OCI-LY3 (cell line): ENCODE measurements around the gene TMEM218.

Source experiments
- H2AFZ ChIP-seq: fragments of 200-600, 300-600 bp; shearing (Covaris generic); 2 replicates; pipeline ENCODE4 v1.6.0; 2014; ENCODE audit warnings: antibody characterized with exemption, low read depth, low read length
- H3K27ac ChIP-seq: fragments of 200-600, 300-600 bp; sonication (generic); 2 replicates; pipeline ENCODE4 v1.5.1; 2014; ENCODE audit warnings: mild to moderate bottlenecking, low read length, moderate library complexity, mixed read lengths
- H3K27me3 ChIP-seq: fragments of 200-600, 300-600 bp; sonication (generic); 2 replicates; pipeline ENCODE4 v1.6.1; 2014; ENCODE audit warnings: low read depth, low read length, mixed read lengths
- H3K36me3 ChIP-seq: fragments of 200-600, 300-600 bp; sonication (generic); replicated peaks from 2 replicates; pipeline ENCODE3; 2014; ENCODE audit warnings: low read depth, low read length, mixed read lengths
- H3K4me1 ChIP-seq: fragments of 300-600, 200-600 bp; sonication (generic); 2 replicates; pipeline ENCODE4 v1.6.1; 2014; ENCODE audit warnings: low read length, mixed read lengths
- H3K4me2 ChIP-seq: fragments of 200-600, 300-600 bp; sonication (generic); 2 replicates; pipeline ENCODE4 v1.6.1; 2014; ENCODE audit warnings: low read length, mixed read lengths
- H3K4me3 ChIP-seq: fragments of 300-600, 200-600 bp; sonication (generic); 2 replicates; pipeline ENCODE4 v1.5.1; 2014; ENCODE audit warnings: antibody characterized with exemption, mild to moderate bottlenecking, low read length, moderate library complexity
- H3K79me2 ChIP-seq: fragments of 300-600, 200-600 bp; shearing (Covaris generic); 2 replicates; pipeline ENCODE4 v1.6.1; 2014; ENCODE audit warnings: mild to moderate bottlenecking, low read length, mixed read lengths
- H3K9ac ChIP-seq: fragments of 300-600, 200-600 bp; shearing (Covaris generic); 2 replicates; pipeline ENCODE4 v1.6.0; 2014; ENCODE audit warnings: mild to moderate bottlenecking, low read length, moderate library complexity
- H3K9me3 ChIP-seq: fragments of 200-600, 300-600 bp; shearing (Covaris generic); 2 replicates; pipeline ENCODE4 v1.6.1; 2014; ENCODE audit warnings: low read length, mixed read lengths; ENCODE audit not compliant: insufficient read depth
- H4K20me1 ChIP-seq: fragments of 200-600, 300-600 bp; sonication (generic); 2 replicates; pipeline ENCODE4 v1.6.1; 2016; ENCODE audit warnings: low read length, mixed read lengths; ENCODE audit not compliant: insufficient read depth
- EZH2phosphoT487 ChIP-seq: fragments of 200-600 bp; shearing (Covaris generic); IDR thresholded peaks from 2 replicates; pipeline ENCODE4 v1.6.1; 2018; ENCODE audit warnings: antibody characterized with exemption, mixed run types, low read depth
- TF ChIP-seq, protein P1 (sequence below): fragments of 200-600, 300-600 bp; sonication (generic); IDR thresholded peaks from 2 replicates; pipeline ENCODE4 v1.5.1; 2014; ENCODE audit warnings: antibody characterized with exemption, low read length, low read depth

Gene TMEM218

DNA sequence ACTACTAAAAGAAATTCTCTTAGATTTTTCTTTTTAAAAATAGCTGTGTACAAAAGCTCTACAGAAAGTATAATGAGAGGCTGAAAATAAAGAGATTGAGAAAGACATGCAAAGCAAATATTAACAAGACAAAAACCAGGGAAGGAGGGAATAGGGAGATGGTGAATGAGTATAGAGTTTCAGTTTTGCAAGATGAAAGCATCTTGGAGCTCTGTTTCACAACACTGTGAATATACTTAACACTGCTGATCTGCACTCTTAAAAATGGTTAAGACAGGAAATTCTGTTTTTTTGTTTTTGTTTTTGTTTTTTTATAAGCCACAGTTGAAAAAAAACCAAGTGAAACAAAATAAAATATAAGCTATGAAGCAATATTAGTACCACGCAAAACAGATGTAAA lies 5.5 kb downstream of the TMEM218 start:
- Histone ChIP-seq H4K20me1 (no peaks in the 10 kb centered on the region), H3K4me2 (no peak overlapping the region)
- no peak for TF ChIP-seq EZH2phosphoT487
- TF ChIP-seq, protein P1, sequence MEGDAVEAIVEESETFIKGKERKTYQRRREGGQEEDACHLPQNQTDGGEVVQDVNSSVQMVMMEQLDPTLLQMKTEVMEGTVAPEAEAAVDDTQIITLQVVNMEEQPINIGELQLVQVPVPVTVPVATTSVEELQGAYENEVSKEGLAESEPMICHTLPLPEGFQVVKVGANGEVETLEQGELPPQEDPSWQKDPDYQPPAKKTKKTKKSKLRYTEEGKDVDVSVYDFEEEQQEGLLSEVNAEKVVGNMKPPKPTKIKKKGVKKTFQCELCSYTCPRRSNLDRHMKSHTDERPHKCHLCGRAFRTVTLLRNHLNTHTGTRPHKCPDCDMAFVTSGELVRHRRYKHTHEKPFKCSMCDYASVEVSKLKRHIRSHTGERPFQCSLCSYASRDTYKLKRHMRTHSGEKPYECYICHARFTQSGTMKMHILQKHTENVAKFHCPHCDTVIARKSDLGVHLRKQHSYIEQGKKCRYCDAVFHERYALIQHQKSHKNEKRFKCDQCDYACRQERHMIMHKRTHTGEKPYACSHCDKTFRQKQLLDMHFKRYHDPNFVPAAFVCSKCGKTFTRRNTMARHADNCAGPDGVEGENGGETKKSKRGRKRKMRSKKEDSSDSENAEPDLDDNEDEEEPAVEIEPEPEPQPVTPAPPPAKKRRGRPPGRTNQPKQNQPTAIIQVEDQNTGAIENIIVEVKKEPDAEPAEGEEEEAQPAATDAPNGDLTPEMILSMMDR = no peak

GRCh38 chr11:125102510-125102909 lies 8.9 kb downstream of the TMEM218 start:
- TF ChIP-seq, protein P1 = no peak
- TF ChIP-seq EZH2phosphoT487 = no peak
- Histone ChIP-seq H3K4me2 (no peak overlapping the region), H3K4me3 (no peak overlapping the region)

More for the DNA sequence above, 5.5 kb downstream of the TMEM218 start:
- Histone ChIP-seq H3K9me3 (no peaks in the 10 kb centered on the region), H3K36me3 (no peaks in the 10 kb centered on the region), H2AFZ (no peak overlapping the region), H3K9ac (no peak overlapping the region), H3K27ac (no peak overlapping the region), H3K4me1 (peaks cover 6% of the 10 kb centered on the region), H3K27me3 (no peaks in the 10 kb centered on the region), H3K4me3 (no peak overlapping the region), H3K79me2 (peaks cover 10% of the 10 kb centered on the region)

GRCh38 chr11:125102025-125102424 lies 9.4 kb downstream of the TMEM218 start:
- no peaks in the 10 kb centered on the region for H3K79me2 ChIP-seq
- no peaks in the 10 kb centered on the region for H4K20me1 ChIP-seq
- H3K4me1 ChIP-seq = no peaks in the 10 kb centered on the region
- no peak overlapping the region for H2AFZ ChIP-seq
- no peak overlapping the region for H3K27ac ChIP-seq
- no peaks in the 10 kb centered on the region for H3K27me3 ChIP-seq
- H3K9me3 ChIP-seq = no peaks in the 10 kb centered on the region
- H3K36me3 ChIP-seq = peaks cover 2% of the 10 kb centered on the region
- H3K4me2 ChIP-seq = no peak overlapping the region
- no peak for TF ChIP-seq EZH2phosphoT487
- TF ChIP-seq, protein P1 = no peak
- no peak overlapping the region for H3K4me3 ChIP-seq
- H3K9ac ChIP-seq = no peak overlapping the region

More at GRCh38 chr11:125102510-125102909, 8.9 kb downstream of the TMEM218 start:
- Histone ChIP-seq H3K79me2 (no peaks in the 10 kb centered on the region), H3K36me3 (peaks cover 2% of the 10 kb centered on the region), H3K9me3 (no peaks in the 10 kb centered on the region), H3K9ac (no peak overlapping the region), H4K20me1 (no peaks in the 10 kb centered on the region), H2AFZ (no peak overlapping the region), H3K27ac (no peak overlapping the region), H3K27me3 (no peaks in the 10 kb centered on the region), H3K4me1 (no peaks in the 10 kb centered on the region)

DNA sequence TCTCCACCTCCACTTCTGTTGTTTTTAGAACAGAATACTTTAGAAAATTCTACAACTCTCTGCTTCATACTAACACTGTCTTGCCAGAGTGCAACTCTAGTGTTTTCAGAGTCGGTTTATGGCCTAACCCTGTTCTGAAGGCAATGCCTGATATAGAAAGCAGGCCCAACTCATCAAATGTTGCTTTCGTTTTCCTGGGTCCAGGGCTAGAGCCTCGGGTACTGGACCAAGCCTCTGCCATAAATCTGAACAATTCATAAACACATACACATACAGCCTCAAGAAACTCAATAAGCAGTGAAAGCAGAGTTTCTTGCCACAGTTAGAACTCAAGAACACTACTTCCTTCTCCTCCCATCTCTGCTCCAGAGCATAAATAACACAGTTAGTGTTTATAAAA lies 9.8 kb downstream of the TMEM218 start:
- H3K9ac ChIP-seq = no peak overlapping the region
- H3K4me1 ChIP-seq = no peaks in the 10 kb centered on the region
- H3K9me3 ChIP-seq = no peaks in the 10 kb centered on the region
- H3K79me2 ChIP-seq = no peaks in the 10 kb centered on the region
- H3K4me2 ChIP-seq = no peak overlapping the region
- H3K27ac ChIP-seq = no peak overlapping the region
- no peak overlapping the region for H2AFZ ChIP-seq
- H3K27me3 ChIP-seq = no peaks in the 10 kb centered on the region
- H3K36me3 ChIP-seq = peaks cover 2% of the 10 kb centered on the region
- H3K4me3 ChIP-seq = no peak overlapping the region
- H4K20me1 ChIP-seq = no peaks in the 10 kb centered on the region
- TF ChIP-seq, protein P1 = no peak
- no peak for TF ChIP-seq EZH2phosphoT487
